Glutamatergic neuron (in vitro differentiated cells): ENCODE measurements around the gene ZNHIT6. TPM values are rescaled to one million over a fixed set of nuclear protein-coding genes. Genes with fewer than 3 reads are reported as not detected.

ENCODE experiments used
- DNase-seq: peaks from one replicate; pipeline ENCODE4 v3.0.0; 2022
- H3K27ac Mint-ChIP-seq: one replicate; pipeline ENCODE4 v1.8.0; 2020; ENCODE audit warnings: mild to moderate bottlenecking, mixed read lengths, inconsistent platforms; ENCODE audit not compliant: unreplicated experiment
- H3K27me3 Mint-ChIP-seq: one replicate; pipeline ENCODE4 v1.8.0; 2020; ENCODE audit warnings: mild to moderate bottlenecking, moderate library complexity, mixed read lengths, inconsistent platforms; ENCODE audit not compliant: unreplicated experiment
- H3K36me3 Mint-ChIP-seq: one replicate; pipeline ENCODE4 v1.8.0; 2020; ENCODE audit warnings: mild to moderate bottlenecking, mixed read lengths, inconsistent platforms; ENCODE audit not compliant: unreplicated experiment
- H3K4me1 Mint-ChIP-seq: one replicate; pipeline ENCODE4 v1.8.0; 2020; ENCODE audit warnings: mild to moderate bottlenecking, low read depth, mixed read lengths, inconsistent platforms; ENCODE audit not compliant: unreplicated experiment
- H3K4me3 Mint-ChIP-seq: one replicate; pipeline ENCODE4 v1.8.0; 2020; ENCODE audit warnings: mild to moderate bottlenecking, mixed read lengths, inconsistent platforms; ENCODE audit not compliant: unreplicated experiment
- H3K9me3 Mint-ChIP-seq: one replicate; pipeline ENCODE4 v1.8.0; 2020; ENCODE audit warnings: mild to moderate bottlenecking, moderate library complexity, mixed read lengths, inconsistent platforms; ENCODE audit not compliant: unreplicated experiment
- total RNA-seq: library from RNA; stranded (reverse); fragmentation: NEBNext Ultra II Directional; extraction: Animal tissue kit (Norgen Biotek cat#: 25700); gene quantifications from one replicate; pipeline ENCODE4 v1.2.1, GENCODE V29; 2021; ENCODE audit not compliant: unreplicated experiment
- TF ChIP-seq, protein P1 (sequence below): fragments of 200-600 bp; sonication (generic); IDR thresholded peaks from one replicate; pipeline ENCODE4 v1.5.0; 2021; ENCODE audit not compliant: partially characterized antibody, unreplicated experiment

ZNHIT6 gene
- total RNA-seq, 1 donor from 2014 or later, result 10.9 TPM

DNA sequence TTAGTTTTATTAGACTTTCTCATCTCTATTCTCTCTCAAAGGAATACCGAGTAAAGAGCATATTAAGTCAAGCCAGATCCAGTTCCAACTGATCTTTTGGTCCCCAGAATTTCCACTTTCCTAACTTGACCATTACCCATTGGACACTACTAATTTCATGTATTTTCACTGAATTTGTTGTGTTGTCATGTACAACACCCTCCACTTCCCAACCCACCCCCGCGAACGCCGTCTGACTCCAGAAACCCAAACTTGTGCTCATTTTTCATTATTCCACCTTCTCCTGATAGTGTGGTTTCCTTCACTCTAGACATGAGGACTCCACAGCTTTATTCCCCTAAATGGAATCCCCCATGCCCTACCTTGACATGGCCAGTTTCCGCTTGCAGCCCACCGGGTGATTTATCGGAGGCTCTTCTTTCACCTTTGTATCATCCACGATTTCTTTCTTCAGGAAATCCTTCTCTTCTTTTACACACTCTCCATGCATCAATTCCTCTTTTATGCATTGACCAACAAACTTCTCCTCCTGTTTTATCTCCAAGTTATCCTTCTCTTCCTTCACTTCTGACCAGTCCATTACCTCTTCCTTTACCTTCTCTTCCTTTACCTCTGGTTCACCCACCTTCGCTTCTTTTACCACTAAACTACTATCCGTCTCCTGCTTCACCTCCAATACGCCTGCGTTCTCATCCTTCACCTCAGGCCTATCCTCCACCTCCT is 805 bp downstream of the ZNHIT6 start:
- Mint-ChIP-seq H3K4me3 (no peak overlapping the region), H3K36me3 (no peaks in the 10 kb centered on the region), H3K27me3 (no peaks in the 10 kb centered on the region), H3K9me3 (no peaks in the 10 kb centered on the region), H3K4me1 (no peaks in the 10 kb centered on the region), H3K27ac (no peak overlapping the region)
- no peak for DNase-seq
- TF ChIP-seq, protein P1, sequence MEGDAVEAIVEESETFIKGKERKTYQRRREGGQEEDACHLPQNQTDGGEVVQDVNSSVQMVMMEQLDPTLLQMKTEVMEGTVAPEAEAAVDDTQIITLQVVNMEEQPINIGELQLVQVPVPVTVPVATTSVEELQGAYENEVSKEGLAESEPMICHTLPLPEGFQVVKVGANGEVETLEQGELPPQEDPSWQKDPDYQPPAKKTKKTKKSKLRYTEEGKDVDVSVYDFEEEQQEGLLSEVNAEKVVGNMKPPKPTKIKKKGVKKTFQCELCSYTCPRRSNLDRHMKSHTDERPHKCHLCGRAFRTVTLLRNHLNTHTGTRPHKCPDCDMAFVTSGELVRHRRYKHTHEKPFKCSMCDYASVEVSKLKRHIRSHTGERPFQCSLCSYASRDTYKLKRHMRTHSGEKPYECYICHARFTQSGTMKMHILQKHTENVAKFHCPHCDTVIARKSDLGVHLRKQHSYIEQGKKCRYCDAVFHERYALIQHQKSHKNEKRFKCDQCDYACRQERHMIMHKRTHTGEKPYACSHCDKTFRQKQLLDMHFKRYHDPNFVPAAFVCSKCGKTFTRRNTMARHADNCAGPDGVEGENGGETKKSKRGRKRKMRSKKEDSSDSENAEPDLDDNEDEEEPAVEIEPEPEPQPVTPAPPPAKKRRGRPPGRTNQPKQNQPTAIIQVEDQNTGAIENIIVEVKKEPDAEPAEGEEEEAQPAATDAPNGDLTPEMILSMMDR, result no peak

DNA sequence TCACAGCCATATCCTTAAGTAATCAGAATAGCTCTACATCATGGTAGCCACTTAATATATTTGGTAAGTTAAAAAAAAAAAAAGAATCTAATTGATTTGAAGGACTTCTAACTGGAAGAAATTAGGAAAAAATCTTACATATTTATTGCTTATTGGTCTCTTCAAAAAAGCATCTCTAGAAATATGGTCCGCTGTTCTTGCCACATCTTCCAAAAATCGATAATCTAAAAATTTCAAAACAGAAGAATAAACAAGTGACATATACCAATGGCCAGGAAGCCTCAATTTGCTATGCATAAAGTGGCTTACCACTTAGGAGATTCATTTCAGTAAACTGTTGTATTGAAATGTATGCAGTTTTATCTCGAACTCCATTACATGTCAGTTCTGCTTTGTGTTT is 2.3 kb downstream of the ZNHIT6 start:
- no peaks in the 10 kb centered on the region for H3K27me3 Mint-ChIP-seq
- no peak overlapping the region for H3K4me3 Mint-ChIP-seq
- no peaks in the 10 kb centered on the region for H3K9me3 Mint-ChIP-seq
- DNase-seq, result no peak
- no peaks in the 10 kb centered on the region for H3K36me3 Mint-ChIP-seq
- H3K27ac Mint-ChIP-seq, result no peak overlapping the region
- no peaks in the 10 kb centered on the region for H3K4me1 Mint-ChIP-seq
- TF ChIP-seq, protein P1, result no peak

DNA sequence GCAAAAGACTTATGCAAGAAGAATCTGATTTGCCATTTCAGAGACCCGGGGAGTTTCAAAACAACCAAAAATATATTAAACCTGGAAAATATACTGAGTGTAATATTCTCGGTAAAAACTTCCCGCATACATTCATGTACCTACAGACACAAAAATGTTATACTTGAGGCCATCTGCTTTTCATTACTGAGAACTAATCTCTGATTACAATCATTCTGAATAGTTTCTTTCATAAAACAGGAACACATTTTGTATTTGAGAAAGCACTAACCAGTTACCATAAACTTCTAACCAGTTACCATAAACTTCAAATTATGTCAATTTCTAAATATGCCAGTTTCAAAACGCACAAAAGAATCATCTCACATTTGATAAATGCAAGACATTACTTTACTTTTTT is 7.8 kb downstream of the ZNHIT6 start:
- Mint-ChIP-seq H3K36me3 (no peaks in the 10 kb centered on the region), H3K9me3 (no peaks in the 10 kb centered on the region), H3K4me1 (no peaks in the 10 kb centered on the region), H3K27me3 (no peaks in the 10 kb centered on the region), H3K27ac (no peak overlapping the region), H3K4me3 (no peak overlapping the region)
- TF ChIP-seq, protein P1, result no peak
- DNase-seq, result no peak

DNA sequence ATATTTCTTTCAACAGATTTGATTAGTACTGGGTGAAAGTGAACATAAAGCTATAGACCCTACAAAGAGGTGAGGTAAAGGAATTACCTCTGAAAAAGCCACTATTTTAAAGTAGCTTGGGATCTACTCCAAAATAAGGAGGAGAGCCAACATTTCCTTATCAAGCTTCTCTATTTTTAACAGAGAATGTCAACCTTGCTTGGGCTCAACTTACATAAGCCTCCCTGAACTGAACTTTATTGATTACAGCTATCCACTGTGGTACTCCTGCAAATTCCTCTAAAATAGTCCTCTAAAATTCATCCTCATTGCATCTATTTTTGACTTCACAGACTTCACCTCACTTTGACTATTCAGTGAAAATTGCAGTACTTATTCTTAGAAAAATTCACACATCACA is 10.3 kb downstream of the ZNHIT6 start:
- Mint-ChIP-seq H3K27ac (no peak overlapping the region), H3K4me1 (no peaks in the 10 kb centered on the region), H3K27me3 (no peaks in the 10 kb centered on the region), H3K9me3 (no peaks in the 10 kb centered on the region), H3K4me3 (no peak overlapping the region), H3K36me3 (no peaks in the 10 kb centered on the region)
- TF ChIP-seq, protein P1, result no peak
- no peak for DNase-seq

DNA sequence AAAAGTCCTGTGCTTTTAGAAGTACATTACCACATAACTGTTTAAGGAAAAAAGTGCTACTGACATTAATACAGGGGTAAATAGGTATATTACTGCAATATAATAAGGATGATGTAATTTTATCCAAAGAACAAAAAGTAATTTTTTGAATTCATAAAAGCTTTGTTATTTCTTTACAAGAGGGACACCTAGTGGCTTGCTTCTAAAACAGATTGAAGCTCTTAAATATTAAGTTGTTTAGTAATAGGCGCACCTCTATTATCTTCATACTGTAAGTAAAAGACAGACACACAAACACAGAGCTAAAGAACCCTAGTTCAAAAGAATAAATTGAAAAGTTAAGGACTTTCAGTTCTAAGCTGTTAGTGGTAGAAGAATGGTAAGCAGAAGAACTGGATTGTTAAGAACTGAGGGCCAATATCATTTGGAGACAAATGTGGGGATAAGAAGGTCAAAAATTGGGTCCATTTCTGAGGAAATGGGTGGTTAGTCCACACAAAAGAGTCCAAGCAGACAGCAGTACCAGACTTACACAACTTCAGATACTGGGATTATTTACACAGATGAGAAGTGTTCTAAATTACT is 15.4 kb downstream of the ZNHIT6 start:
- Mint-ChIP-seq H3K36me3 (no peaks in the 10 kb centered on the region), H3K27ac (no peak overlapping the region), H3K27me3 (no peaks in the 10 kb centered on the region), H3K9me3 (no peaks in the 10 kb centered on the region), H3K4me3 (no peak overlapping the region), H3K4me1 (no peaks in the 10 kb centered on the region)
- no peak for DNase-seq
- TF ChIP-seq, protein P1, result no peak
